GM18858 (cell line): ENCODE data around the gene NEDD8.

Experiments
- ATAC-seq: cut with Tn5 transposase; IDR thresholded peaks from one replicate; pipeline ENCODE4 v1.9.1; 2021; ENCODE audit not compliant: unreplicated experiment

The NEDD8 gene

GRCh38 chr14:24198814-24199524 is 33.2 kb downstream of the NEDD8 start:
- ATAC-seq = no peak

- ATAC-seq = no peak
These were observed 35.1 kb downstream of the NEDD8 start for GRCh38 chr14:24197056-24197450.

GRCh38 chr14:24196071-24197055 is 35.8 kb downstream of the NEDD8 start:
- no peak for ATAC-seq

GRCh38 chr14:24195186-24196070 is 36.7 kb downstream of the NEDD8 start, which contains the start of gene TM9SF1:
Gene TM9SF1 (minus strand): TSS chr14:24195441. CDS start chr14:24195019, 422 bp downstream.
- ATAC-seq = peak; percentile 65

- ATAC-seq = no peak
These were observed 37.3 kb downstream of the NEDD8 start for GRCh38 chr14:24194873-24195185.

- ATAC-seq = no peak
These were observed 37.8 kb downstream of the NEDD8 start for GRCh38 chr14:24194186-24194872.

GRCh38 chr14:24192933-24193332 is 39.2 kb downstream of the NEDD8 start:
- ATAC-seq = no peak

- no peak for ATAC-seq
These were observed 41.8 kb downstream of the NEDD8 start for GRCh38 chr14:24190416-24190815.

GRCh38 chr14:24189460-24189859 is 42.7 kb downstream of the NEDD8 start:
- ATAC-seq = no peak

- ATAC-seq = no peak
These were observed 43.1 kb downstream of the NEDD8 start for GRCh38 chr14:24189059-24189375.

GRCh38 chr14:24188251-24189058 is 43.7 kb downstream of the NEDD8 start, which contains the start of gene IPO4:
Gene IPO4 (minus strand): TSS chr14:24188816. CDS start chr14:24188787, 29 bp downstream.
- ATAC-seq = peak; percentile 88

GRCh38 chr14:24187539-24187915 is 44.6 kb downstream of the NEDD8 start:
- ATAC-seq = no peak

GRCh38 chr14:24186831-24187538 is 45.2 kb downstream of the NEDD8 start:
- ATAC-seq = no peak

GRCh38 chr14:24185741-24186140 is 46.4 kb downstream of the NEDD8 start:
- no peak for ATAC-seq

- no peak for ATAC-seq
These were observed 47.1 kb downstream of the NEDD8 start for GRCh38 chr14:24185026-24185425.

- no peak for ATAC-seq
These were observed 47.8 kb downstream of the NEDD8 start for GRCh38 chr14:24184104-24184970.

- no peak for ATAC-seq
These were observed 49.1 kb downstream of the NEDD8 start for GRCh38 chr14:24183014-24183481.
